HG02970 (cell line): ENCODE results near the gene SHANK2.
"Not testable (repeated sequence)": the region's sequence is repeated elsewhere in the genome, so short reads cannot be mapped to it uniquely, and the experiment has no call there.

ENCODE experiments used
- ATAC-seq: cut with Tn5 transposase; IDR thresholded peaks from one replicate; pipeline ENCODE4 v1.9.1; 2021; ENCODE audit warnings: mild to moderate bottlenecking, moderate library complexity, moderate number of reproducible peaks; ENCODE audit not compliant: unreplicated experiment, low FRiP score

SHANK2 gene

DNA sequence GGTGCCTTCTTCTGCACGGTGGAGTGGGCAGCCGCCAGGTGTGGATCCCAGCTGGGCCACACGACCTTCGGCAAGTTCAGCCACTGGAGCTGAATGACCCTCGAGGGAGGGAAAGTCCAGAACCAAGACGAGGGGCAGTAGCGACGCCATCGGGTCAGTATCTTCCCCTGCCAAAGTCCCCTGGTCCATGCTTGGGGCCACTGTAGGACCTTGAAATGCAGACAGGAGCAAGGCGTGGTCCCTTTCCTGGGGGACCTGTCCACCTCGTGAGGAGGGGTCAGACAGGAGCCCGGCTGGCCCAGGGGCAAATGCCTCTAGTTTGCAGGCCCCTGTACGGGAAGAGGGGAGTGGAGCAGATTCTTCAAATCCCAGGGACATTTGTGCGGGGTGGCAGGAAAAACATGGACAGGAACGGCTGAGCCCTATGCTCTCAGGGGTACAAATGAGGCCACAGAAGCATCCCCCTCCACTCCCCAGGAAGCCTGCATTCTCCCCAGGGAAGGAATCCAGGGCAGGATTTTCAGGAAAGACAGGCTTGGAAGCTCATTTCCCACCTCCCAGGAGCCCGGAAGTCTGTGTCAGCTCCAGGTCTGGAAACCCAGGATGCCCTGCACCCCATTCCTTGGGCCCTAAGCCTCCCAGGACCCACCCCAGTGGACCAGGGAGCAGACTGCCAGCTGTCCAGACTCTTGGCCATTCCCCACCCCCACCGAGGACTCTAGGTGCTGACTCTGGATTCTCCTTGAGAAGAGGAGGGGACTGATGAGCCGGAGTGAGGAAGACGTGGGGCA, 6.6 kb downstream of the SHANK2 start:
- no peak for ATAC-seq

DNA sequence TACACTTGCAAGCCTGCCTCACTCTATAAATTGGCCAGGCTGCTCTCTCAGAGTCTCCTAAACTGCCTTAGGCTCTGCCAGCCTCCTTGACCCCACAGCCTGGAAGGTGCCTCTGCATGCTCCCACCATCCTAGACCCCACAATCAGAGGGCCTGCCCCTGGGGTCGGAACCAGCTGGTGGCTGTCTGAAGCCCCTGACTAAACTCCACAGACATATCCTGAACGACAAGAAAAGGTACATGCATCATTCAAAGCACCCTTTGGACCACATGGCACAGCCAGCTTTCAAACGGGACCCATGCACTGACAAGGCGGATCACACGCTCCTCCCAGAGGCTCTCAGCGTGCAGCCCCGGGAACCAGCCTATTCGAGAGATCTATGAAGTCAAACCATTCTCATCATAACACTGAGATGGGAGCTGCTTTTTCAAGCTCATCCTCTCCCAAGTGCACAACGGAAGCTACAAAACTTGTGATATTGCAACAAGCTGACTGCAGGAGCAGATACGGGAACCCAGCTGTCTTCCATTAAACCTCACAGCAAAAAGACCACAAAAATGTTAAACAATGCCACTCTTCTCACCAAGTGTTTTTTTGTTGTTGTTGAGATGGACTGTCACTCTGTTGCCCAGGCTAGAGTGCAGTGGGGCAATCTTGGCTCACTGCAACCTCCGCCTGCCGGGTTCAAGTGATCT, 8.1 kb downstream of the SHANK2 start:
- no peak for ATAC-seq

DNA sequence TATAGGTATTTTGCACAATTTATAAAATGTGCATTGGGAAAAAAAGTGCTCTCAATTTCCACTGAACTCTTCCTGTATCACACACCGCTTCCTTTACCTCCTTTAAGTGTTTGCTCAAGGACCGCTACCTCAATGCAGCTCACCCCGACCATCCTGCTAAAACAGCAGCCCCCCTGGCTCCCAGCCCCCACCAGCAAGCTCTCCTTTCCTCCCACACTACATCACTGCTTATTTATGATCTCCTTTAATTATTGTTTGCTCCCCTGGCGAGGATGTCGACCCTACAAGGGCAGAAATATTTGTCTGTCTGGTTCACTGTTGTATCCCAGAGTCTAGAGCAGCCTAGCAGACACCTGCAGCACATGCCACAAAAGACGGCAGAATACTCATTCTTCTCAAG, 10.0 kb downstream of the SHANK2 start:
- no peak for ATAC-seq

DNA sequence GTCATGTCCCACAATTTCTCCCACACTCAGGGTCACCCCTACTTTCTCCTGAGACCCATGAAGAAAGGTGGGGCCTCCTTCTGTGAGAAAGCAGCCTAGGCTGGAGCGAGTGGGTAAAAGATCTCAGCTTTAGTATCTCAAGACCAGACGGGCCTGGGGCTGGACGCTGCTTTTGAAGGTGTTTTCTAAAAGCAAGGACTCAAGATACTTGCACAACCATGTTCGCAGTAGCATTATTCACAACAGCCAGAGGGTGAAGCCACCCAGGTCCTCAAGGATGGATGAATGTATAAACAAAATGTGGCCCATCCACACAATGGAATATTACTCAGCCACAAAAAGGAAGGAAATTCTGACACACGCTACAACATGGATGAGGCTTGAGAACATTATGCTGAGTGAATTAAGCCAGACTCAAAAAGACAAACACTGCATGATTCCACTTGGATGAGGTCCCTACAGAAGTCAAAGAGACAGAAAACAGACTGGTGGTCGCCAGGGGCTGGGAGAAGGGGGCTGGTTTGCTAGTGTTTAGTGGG, 10.6 kb downstream of the SHANK2 start:
- ATAC-seq: no peak

DNA sequence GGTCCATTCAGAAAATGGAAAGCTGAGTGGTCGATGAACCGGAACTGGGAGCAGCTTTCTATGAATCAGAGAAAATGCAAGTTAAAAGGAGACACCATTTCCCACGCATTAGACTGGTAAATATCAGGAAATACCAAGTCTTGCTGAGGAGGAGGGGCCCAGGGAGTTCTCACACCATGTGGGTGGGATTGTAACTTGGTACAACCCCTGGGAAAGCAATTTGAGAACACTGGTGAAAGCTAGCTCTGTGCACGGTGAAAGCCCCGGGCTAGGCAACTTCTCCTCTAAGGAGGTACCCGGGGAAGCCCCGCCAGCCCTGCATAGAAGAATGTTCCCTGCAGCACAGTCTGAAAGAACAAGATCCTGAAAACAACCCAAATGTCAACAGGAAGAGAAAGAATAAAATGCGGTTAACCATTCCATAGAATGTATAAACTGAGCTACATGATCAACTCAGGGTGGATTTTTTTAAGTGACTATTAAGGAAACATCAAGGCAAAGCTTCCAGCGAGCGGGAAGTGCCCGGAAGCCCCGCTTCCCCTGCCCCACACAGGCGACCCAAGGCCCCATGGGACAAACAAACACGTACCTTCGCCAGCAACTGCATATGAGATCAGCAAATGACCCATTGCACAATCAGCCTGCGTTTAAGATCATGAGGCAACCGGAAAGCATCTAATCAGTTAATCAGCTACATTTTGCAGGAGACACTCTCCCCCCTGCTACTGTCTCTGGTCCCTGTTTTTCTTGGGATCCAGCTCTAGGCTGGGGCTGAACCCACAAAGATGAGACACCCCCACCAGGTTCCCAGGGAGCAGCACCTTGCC, 11.3 kb downstream of the SHANK2 start:
- no peak for ATAC-seq

DNA sequence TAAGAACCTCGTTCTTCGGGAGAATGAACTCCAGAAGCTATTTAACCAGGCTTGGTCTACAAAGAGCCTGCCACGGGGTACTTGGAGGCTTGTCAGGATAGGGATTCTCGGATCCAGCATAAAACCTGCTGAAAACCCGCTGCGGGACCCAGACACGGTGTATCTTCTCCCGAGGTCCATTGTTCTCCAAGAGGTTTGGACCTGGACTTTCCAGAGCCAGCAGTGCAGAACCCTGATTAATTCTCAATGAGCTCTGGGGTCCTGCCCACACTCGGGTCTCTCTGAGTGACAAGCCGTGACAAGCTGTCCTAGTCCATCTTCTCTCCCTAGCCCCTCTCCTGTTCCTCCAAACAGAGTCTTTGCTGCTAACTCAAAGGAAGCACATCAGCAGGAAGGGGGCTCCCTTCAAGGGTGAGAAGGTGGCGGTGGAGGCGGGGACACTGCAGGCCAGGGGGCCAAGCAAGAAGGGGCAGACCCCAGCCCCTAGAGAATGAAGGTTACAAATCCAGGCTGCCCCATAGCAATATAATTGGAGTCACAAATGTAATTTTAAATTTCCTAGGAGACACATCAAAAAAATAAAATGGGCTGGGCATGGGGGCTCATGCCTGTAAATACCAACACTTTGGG, 12.2 kb downstream of the SHANK2 start:
- no peak for ATAC-seq

DNA sequence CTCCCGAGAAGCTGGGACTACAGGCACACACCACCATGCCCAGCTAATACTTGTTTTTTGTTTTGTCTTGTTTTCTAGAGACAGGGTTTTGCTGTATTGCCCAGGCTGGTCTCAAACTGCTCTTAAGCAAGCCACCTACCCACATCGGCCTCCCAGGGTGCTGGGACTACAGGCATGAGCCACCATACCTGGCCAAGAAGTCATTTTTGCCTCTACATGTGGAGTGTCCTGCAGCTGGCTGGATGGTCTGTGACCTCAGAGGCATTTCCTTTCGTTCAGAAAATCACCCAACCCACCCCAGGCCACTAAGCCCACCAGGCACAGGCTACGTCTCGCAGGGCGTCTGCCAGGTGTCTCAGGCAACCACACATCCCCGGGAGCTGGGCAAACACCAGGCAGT, 12.8 kb downstream of the SHANK2 start:
- no peak for ATAC-seq

DNA sequence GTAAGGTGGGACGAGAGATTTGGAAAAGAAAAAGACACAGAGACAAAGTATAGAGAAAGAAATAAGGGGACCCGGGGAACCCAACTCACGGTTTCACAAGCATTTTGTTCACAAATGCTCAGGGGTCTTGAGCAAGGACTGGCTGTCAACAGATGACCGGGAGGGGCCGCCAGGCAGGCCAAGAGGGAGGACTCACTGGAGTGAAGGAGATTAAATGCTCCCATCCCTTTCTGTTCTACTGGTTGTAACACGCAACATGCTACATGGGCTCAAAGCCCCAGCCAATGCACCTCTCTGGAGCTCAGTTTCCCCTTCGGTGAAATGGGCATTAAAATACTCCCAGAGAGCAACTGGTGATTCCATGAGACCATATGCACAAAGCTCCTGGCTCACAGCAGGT, 13.4 kb downstream of the SHANK2 start:
- no peak for ATAC-seq

DNA sequence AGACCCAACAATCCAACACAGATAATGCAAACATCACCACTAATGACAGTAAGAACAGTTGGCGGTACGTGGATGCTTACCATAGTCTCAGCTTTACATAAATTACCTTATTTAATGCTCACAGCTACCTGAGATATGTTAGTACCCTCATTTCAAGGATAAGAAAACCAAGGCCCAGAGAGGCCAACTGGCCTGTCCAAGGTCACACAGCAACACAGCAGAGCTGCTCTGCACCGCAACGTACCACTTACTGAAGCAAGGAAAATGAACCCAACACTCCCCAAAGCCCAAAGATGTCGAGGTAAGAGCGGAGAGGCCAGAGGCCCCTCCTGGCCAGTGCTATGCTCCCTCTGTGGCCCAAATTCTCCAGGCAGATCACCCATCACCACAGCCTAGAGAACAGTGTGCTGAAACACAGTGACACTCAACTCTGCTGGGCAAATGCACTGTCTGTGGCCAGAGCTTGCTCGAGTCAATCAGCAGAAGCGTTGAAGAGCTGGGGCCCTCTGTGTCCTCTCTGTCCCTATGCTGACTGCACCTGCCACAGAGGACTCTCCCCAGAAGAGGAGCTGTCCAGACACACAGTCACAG, 14.0 kb downstream of the SHANK2 start:
- no peak for ATAC-seq

DNA sequence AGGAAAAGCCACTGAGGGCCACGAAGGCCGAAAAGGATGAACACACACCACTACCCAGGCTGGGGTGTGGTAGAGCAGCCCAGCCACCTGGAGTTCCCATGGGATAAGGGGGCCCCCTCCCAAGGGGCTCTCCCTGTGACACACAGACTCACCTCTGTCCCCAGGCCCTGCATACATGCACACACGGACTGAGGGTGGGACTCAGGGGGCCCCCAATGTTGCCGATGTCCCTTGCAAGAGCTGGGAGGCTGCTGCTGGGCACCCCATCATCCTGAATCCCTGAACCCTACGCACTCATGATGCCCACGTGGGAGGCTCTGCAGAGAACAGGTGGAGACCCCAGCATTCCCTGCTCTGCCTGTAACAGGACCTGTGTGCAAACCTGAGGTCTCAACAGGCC, 14.5 kb downstream of the SHANK2 start:
- ATAC-seq: no peak

DNA sequence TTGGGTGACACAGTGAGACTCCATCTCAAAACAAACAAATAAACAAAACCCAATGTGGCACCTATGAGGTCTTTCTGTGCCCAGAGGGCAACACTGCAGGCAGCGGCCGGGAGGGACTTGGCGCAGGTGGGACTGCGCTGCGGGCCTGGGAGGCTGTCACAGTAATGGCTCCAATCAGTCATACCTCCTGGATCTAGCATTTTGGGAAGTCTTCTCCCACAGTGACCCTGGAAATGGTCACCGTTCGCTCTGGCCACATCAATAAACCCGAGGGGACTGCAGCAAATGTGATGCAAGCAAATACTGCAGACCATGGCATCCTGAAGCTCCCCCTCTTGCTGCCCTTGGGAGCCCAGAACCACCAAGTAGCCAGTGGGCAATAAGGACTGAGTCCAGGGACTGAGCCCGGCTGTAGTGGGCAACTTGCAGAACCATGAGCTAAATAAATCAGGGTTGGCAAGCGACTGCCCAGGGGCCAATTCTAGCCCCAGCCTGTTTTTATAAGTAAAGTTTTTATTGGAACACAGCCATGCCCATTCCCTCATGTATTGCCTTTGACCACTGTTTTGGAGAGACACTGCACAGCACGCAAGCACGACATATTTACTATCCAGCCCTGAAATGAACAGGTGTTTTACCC, 15.4 kb downstream of the SHANK2 start:
- no peak for ATAC-seq

DNA sequence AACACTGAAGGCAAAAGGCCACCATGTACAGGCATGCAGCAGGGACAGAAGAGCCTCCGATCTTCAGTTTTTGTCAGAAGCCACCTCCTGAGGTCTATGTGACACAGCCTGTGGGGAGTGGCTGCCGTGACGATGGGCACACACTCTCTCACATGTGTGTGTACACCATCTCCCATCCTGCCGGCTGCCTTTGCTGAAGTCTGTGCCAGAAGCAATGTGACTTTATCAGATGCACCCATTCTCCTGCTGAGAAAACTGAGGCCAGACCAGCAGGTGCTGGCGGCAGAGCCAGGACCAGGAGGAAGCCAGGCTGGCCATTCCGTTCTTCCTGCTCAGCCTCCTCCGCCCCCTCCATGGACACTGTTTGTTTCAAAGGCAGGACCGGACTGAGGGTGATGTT, 16.7 kb downstream of the SHANK2 start:
- ATAC-seq: no peak

DNA sequence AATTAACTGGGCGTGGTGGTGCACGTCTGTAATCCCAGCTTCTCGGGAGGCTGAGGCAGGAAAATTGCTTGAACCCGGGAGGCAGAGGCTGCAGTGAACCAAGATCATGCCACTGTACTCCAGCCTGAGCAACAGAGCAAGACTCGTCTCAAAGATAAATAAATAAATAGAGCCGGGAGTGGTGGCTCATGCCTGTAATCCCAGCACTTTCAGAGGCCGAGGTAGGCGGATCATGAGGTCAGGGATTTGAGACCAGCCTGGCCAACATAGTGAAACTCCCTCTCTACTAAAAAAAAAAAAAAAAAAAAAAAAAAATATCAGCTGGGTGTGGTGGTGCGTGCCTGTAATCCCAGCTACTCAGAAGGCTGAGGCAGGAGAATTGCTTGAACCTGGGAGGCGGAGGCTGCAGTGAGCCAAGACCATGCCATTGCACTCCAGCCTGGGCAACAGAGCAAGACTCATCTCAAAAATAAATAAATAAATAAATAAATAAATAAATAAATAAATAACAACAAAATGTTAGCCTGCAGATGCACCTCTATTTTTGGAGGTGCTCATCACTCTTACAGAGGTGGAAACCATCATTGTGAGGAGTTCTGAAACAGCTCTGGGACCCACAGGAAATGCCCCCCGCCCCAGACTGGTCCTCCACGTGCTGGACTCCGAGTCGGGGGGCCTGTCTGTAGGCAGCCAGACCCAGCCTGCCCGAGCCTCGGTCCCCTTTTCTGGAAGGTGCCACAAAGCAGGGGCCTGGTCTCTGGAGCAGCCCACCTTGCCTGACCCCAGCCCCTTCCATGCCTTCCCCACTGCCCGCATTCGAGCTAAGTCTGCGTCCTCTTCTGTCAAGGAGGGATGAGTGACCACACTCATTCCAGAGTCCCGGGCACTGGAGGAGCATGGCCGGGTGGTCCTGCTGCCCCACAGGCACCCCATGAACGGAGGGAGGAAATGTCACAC, 18.2 kb downstream of the SHANK2 start:
- ATAC-seq: not testable (repeated sequence)

DNA sequence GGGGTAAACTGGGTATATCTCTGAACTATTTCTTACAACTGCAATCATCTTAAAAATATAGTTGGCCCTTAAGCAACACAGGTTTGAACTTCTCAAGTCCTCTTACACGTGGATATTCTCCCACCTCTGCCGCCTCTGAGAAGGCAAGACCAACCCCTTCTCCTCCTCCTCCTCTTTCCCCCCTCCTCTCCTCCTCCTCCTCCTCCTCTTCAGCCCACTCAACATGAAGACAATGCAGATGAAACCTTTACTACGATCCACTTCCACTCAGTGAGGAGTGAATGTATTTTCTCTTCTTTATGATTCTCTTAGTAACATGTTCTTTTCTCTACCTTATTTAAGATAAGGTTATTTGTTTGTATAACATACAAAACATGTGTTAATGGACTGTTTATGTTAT, 20.0 kb downstream of the SHANK2 start:
- no peak for ATAC-seq

DNA sequence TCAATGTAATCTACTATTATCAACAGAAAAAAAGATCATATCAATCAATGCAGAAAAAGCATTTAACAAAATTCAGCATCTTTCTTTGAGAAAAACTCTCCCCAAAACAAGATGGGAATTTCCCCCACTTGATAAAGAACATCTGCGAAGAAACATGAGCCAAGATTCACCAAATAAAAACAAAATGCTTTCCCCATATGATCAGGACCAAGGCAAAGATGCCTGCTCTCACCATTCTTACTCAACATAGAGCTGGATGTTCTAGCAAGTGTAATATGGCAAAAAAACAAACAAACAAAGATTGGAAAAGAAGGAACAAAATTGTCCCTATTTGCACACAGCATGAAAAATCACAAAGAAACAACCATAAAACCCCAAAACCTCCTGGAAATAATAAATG, 23.4 kb downstream of the SHANK2 start:
- ATAC-seq: no peak

DNA sequence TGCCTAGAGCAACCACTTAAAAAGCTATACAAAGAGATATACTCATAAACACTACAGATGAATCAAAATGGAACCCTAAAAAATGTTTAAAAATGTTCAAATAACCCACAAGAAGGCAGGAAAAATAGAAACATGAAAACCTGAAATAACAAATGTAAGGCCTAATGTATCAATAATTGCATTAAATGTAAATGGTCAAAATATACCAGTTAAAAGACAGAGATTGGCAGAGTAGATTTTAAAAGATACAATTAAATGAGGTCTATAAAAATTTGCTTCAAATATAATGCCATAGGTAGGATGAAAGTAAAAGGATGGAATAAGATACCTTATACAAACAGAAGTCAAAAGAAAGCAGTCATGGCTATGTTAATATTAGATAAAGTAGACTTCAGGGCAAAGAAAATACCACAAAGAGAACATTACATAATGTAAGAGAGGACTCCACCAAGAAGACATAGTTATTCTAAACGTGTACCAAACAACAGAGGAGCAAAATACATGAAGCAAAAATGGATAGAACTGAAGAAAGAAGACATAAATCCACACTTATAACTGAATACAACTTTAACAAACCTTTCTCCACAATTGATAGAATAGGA, 25.2 kb downstream of the SHANK2 start:
- no peak for ATAC-seq

DNA sequence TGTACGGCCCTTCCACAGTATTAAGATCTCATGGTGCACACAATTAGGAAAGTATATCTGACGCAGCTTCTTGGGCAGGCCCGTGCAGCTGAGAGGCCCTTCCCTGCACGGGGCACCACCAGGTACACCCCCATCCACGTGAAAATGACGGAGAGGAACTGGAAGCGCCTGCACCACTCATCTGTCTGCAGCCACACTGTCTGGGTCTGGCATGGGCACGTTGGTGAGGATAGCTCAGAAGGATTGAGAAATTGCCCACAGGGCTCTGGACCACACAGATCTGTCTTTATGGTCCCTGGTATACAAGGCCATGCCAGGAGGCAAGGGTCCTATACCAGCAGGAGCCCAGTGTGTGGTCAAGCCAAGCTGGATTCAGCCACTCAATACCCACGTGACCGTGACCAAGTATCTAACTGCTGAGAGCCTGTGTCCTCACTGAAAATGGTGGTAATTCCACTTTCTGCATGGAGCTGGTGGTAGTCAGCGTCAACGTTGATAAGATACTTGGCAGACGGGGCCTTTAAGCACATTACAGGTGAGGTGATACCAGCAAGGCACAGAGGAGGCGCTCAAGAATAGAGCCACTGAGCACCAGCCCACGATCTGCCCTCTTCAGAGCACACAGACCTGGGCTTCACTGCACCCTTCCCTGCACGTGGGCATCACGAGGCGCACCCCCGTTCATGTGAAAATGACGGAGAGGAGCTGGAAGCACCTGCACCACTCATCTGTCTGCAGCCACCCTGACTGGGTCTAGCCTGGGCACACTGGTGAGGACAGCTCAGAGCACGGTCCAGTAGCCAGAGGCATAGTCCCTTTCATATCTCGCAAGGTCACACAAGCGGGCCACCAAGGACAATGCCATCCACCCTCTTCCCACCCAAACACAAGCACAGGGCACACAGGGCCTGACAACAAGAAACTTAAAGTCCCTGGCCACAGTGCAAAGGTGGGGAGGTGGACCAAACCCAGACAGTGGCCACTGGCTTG, 28.4 kb downstream of the SHANK2 start:
- ATAC-seq: no peak
